ENCODE data around the gene SHC4.

Gene SHC4

DNA sequence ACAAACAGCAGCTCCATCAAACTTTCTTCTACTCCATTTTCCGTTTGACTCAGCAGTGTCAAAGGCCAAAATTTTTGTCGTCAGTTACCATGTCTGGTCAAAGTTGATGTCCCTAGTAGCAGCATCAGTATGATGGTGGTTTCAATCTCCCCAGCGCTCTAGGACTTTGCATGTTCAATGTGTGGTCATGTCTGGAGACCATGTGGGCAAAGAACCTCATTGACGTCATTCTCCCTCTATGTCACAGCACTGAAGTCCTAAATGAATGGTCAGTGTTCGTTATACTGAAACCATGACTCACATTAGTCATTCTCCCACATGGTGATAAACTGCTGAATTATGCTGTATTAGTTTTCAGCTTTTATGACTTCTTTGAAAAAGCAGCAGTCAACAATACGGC lies 23.2 kb downstream of the SHC4 start:
- DNase-seq (ENCODE audit: low read depth in 2 of 2), result peak; percentile 82 to 99
- TF ChIP-seq, protein P1, sequence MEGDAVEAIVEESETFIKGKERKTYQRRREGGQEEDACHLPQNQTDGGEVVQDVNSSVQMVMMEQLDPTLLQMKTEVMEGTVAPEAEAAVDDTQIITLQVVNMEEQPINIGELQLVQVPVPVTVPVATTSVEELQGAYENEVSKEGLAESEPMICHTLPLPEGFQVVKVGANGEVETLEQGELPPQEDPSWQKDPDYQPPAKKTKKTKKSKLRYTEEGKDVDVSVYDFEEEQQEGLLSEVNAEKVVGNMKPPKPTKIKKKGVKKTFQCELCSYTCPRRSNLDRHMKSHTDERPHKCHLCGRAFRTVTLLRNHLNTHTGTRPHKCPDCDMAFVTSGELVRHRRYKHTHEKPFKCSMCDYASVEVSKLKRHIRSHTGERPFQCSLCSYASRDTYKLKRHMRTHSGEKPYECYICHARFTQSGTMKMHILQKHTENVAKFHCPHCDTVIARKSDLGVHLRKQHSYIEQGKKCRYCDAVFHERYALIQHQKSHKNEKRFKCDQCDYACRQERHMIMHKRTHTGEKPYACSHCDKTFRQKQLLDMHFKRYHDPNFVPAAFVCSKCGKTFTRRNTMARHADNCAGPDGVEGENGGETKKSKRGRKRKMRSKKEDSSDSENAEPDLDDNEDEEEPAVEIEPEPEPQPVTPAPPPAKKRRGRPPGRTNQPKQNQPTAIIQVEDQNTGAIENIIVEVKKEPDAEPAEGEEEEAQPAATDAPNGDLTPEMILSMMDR (IDR thresholded peaks at IDR 0.05; ENCODE audit: low read depth, low read length), result no peak

GRCh38 chr15:48939648-48940047 lies 24.1 kb downstream of the SHC4 start:
- TF ChIP-seq, protein P1 (IDR thresholded peaks at IDR 0.05; ENCODE audit: low read depth, low read length), result no peak
- no peak overlapping the region for H3K4me3 ChIP-seq (replicated peaks in 1 of 2; ENCODE audit: low read depth in 2 of 2, low read length in 2 of 2)
- peak; percentile 95 to 98 for DNase-seq (ENCODE audit: low read depth in 2 of 2)

More for the DNA sequence above, 23.2 kb downstream of the SHC4 start:
- no peak overlapping the region for H3K4me3 ChIP-seq (replicated peaks in 1 of 2; ENCODE audit: low read depth in 2 of 2, low read length in 2 of 2)

- DNase-seq (ENCODE audit: low read depth in 2 of 2), result no peak
- H3K4me3 ChIP-seq (replicated peaks in 1 of 2; ENCODE audit: low read depth in 2 of 2, low read length in 2 of 2), result no peak overlapping the region
- TF ChIP-seq, protein P1 (IDR thresholded peaks at IDR 0.05; ENCODE audit: low read depth, low read length), result no peak
These were observed 25.8 kb downstream of the SHC4 start for GRCh38 chr15:48937886-48938285.

DNA sequence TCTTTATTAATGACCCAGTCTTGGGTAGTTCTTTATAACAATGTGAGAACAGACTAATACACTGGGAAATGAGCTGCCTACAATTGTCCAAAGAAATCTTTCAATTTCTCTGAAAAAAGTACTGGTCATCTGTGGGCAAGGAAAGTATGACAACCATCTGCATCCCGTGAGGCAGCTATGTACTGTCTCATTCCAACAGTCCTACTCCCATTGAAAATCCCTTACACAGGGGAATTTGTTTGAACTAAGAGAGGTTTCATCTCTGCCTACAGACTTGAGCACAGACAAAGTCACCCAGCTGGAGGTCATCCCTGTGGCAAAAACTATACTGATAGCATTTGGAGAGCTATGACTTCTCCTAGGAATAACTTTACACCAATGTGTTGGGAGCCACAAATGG lies 27.1 kb downstream of the SHC4 start:
- peak; percentile 37 to 67 for DNase-seq (ENCODE audit: low read depth in 2 of 2)
- H3K4me3 ChIP-seq (replicated peaks in 1 of 2; ENCODE audit: low read depth in 2 of 2, low read length in 2 of 2), result no peak overlapping the region
- TF ChIP-seq, protein P1 (IDR thresholded peaks at IDR 0.05; ENCODE audit: low read depth, low read length), result no peak

- H3K4me3 ChIP-seq (replicated peaks in 1 of 2; ENCODE audit: low read depth in 2 of 2, low read length in 2 of 2), result no peak overlapping the region
- no peak for DNase-seq (ENCODE audit: low read depth in 2 of 2)
- TF ChIP-seq, protein P1 (IDR thresholded peaks at IDR 0.05; ENCODE audit: low read depth, low read length), result no peak
These were observed 28.5 kb downstream of the SHC4 start for GRCh38 chr15:48935236-48935635.

GRCh38 chr15:48930735-48931134 lies 33.0 kb downstream of the SHC4 start:
- no peak overlapping the region for H3K4me3 ChIP-seq (replicated peaks in 1 of 2; ENCODE audit: low read depth in 2 of 2, low read length in 2 of 2)
- DNase-seq (ENCODE audit: low read depth in 2 of 2), result no peak
- TF ChIP-seq, protein P1 (IDR thresholded peaks at IDR 0.05; ENCODE audit: low read depth, low read length), result no peak

DNA sequence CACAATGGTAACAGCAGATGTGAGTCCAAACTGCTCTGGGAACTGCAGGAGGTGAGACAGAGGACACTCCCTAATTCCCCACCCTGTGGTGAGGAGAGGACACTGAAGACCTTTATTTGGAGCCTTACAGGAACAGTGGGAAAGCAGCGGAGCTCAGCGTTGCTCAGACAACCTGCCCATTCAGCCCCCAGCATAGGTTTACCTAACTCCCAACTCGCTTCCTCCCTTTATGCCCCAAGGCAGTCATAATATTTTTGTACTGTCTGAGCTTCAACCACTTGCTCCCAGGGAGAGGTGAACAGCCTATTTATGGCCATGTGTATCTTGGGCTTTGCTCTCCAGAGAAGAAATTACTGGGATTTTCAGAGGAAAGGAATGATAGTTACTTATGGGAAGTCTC lies 34.1 kb downstream of the SHC4 start:
- TF ChIP-seq, protein P1 (IDR thresholded peaks at IDR 0.05; ENCODE audit: low read depth, low read length), result no peak
- DNase-seq (ENCODE audit: low read depth in 2 of 2), result no peak
- H3K4me3 ChIP-seq (replicated peaks in 1 of 2; ENCODE audit: low read depth in 2 of 2, low read length in 2 of 2), result no peak overlapping the region

All from cardiac fibroblast (primary cell).